Measurements from ENCODE around the gene NPLOC4.
A peak's percentile ranks its signal among the peaks of the same experiment; 100 is the strongest.

The NPLOC4 gene

DNA sequence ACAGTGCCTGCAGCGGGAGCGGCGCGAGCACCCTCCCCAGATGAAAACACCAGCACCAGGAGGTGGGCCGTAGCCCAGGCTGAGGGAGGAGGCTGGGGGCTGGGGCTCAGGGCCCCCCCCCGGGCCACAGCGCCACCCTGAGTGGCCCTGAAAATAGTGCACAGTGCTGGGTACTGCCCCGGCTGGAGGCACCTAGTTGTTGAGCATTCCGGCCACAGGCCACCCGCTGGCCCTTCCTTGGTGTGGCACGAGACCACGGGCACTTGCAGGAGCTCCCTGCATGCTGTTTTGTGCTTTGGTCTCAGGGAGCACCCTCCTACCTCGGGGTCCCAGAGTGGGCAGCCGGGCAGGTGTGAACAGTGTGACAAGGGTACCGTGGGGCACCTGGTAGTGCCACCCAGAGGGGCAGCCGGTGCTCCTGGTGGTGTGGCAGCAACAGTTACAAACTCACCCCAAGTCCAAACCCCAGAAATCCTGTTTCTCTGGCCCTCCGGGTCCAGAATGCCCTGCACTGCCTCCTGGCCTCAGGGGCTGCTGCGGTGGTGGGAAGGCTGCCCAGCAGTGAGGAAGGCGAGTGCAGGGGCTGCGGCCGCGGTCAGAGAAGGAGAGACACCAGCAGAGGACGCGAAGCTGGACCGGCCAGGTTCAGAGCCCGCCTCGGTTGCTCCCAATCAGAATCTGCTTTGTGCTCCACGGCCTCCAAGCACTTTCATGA is 96.8 kb downstream of the NPLOC4 start:
- no peak for TF ChIP-seq JUND (IDR thresholded peaks at IDR 0.05; ENCODE audit: low read depth)
- DNase-seq (ENCODE audit: low read depth in 1 of 2, low spot score in 1 of 2): no peak
- in situ Hi-C loops (cut with HindIII; ENCODE audit: low pct_unique_long_range_greater_than_20kb, low sequenced_read_pairs): no loop called here

DNA sequence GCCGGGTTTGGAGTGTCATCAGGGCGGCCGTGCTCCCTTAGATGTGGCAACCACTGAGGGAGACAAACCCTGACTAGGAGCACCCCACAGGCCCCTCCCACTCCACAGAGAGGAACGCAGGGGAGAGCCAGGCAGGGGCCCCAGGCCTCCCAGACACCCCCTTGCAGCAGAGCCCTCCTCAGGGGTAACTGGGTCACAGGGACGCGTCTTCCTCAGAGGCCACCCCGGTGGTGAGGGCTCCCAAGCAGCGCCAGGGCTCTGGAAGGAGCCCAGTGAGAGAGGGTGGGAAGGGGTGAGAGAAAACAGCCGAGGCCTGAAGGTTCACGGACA is 97.4 kb downstream of the NPLOC4 start:
- TF ChIP-seq JUND (IDR thresholded peaks at IDR 0.05; ENCODE audit: low read depth): no peak
- in situ Hi-C loops (cut with HindIII; ENCODE audit: low pct_unique_long_range_greater_than_20kb, low sequenced_read_pairs): no loop called here
- DNase-seq (ENCODE audit: low read depth in 1 of 2, low spot score in 1 of 2): no peak

DNA sequence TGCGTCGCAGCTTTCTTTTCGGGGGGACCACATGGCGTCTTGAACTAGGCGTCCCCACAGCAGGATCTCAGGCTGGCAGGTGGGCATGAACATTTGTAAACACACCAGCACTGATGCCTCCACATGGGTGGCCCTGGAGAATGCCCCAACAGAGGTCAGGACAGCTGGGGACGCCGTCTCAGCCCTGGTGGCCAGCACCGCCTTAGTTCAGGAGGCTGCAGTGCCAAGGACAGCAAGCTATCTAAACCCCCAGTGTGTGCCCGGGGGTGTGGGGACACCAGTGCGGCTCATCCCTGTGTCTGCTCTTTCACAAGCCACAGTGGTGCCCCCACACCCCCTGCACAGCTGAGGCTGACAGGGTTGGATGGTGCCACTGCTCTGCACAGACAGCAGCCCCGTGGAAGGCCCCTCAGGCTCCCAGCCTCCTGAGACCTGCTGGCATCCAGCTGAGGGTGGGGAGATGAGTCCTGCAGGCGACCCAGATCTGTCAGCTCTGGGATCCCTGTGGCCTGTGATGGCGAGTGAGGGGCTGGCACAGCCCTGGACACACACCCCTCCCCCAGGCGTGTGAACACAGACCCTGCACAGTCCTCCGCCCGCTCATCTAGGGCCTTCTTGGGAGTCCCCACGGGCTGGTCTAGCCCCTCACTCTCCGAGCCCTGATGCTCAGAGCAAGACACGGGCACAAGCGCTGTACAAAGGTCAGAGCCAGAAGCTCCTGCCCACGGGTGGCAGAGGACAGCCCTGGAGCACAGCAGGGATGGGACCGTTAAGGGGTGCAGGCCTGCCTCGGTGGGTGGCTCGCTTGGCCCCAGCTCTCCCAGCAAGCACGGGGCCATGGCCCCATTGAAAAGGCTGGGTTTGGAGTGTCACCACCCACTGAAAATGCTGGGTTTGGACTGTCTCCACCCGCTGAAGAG is 98.0 kb downstream of the NPLOC4 start:
- in situ Hi-C loops (cut with HindIII; ENCODE audit: low pct_unique_long_range_greater_than_20kb, low sequenced_read_pairs): no loop called here
- DNase-seq (ENCODE audit: low read depth in 1 of 2, low spot score in 1 of 2): no peak
- no peak for TF ChIP-seq JUND (IDR thresholded peaks at IDR 0.05; ENCODE audit: low read depth)

GRCh38 chr17:81537856-81538555 is 98.9 kb downstream of the NPLOC4 start:
- DNase-seq (ENCODE audit: low read depth in 1 of 2, low spot score in 1 of 2): no peak
- TF ChIP-seq JUND (IDR thresholded peaks at IDR 0.05; ENCODE audit: low read depth): no peak
- in situ Hi-C loops (cut with HindIII; ENCODE audit: low pct_unique_long_range_greater_than_20kb, low sequenced_read_pairs): no loop called here

GRCh38 chr17:81537343-81537855 is 99.5 kb downstream of the NPLOC4 start:
- in situ Hi-C loops (cut with HindIII; ENCODE audit: low pct_unique_long_range_greater_than_20kb, low sequenced_read_pairs): no loop called here
- TF ChIP-seq JUND (IDR thresholded peaks at IDR 0.05; ENCODE audit: low read depth): no peak
- DNase-seq (ENCODE audit: low read depth in 1 of 2, low spot score in 1 of 2): peak; percentile 53 to 64

- no peak for DNase-seq (ENCODE audit: low read depth in 1 of 2, low spot score in 1 of 2)
- TF ChIP-seq JUND (IDR thresholded peaks at IDR 0.05; ENCODE audit: low read depth): no peak
- in situ Hi-C loops (cut with HindIII; ENCODE audit: low pct_unique_long_range_greater_than_20kb, low sequenced_read_pairs): no loop called here
Measured at GRCh38 chr17:81536299-81537290, 100.3 kb downstream of the NPLOC4 start.

DNA sequence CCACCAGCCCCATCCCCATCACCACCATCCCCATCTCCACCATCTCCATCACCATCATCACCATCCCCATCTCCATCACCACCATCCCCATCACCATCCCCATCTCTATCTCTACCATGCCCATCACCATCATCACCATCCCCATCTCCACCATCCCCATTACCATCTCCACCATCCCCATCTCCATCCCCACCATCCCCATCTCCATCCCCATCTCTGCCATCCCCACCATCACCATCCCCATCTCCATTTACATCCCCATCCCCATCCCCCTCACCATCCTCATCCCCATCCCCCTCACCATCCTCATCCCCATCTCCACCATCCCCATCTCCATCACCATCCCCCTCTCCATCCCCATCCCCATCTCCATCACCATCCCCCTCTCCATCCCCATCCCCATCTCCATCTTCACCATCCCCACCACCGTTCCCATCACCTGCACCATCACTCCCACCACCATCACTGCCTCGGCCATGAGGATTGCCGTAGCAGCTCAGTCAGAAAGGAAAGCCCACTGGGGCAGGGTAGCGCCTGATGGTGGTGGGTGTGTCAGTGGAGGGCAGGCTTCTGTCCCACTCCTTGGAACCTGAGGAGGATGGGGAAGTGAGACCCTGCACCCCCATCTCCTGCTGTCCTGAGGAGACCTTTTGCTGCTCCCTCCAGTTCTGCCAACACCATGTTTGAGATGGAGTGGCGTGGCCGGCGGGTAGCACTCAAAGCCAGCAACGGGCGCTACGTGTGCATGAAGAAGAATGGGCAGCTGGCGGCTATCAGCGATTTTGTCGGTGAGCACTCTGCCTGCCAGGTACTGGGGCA is 101.2 kb downstream of the NPLOC4 start:
- TF ChIP-seq JUND (IDR thresholded peaks at IDR 0.05; ENCODE audit: low read depth): no peak
- no peak for DNase-seq (ENCODE audit: low read depth in 1 of 2, low spot score in 1 of 2)
- in situ Hi-C loops (cut with HindIII; ENCODE audit: low pct_unique_long_range_greater_than_20kb, low sequenced_read_pairs): no loop called here

- in situ Hi-C loops (cut with HindIII; ENCODE audit: low pct_unique_long_range_greater_than_20kb, low sequenced_read_pairs): no loop called here
- TF ChIP-seq JUND (IDR thresholded peaks at IDR 0.05; ENCODE audit: low read depth): no peak
- DNase-seq (ENCODE audit: low read depth in 1 of 2, low spot score in 1 of 2): no peak
Measured at GRCh38 chr17:81535007-81535328, 101.9 kb downstream of the NPLOC4 start.

DNA sequence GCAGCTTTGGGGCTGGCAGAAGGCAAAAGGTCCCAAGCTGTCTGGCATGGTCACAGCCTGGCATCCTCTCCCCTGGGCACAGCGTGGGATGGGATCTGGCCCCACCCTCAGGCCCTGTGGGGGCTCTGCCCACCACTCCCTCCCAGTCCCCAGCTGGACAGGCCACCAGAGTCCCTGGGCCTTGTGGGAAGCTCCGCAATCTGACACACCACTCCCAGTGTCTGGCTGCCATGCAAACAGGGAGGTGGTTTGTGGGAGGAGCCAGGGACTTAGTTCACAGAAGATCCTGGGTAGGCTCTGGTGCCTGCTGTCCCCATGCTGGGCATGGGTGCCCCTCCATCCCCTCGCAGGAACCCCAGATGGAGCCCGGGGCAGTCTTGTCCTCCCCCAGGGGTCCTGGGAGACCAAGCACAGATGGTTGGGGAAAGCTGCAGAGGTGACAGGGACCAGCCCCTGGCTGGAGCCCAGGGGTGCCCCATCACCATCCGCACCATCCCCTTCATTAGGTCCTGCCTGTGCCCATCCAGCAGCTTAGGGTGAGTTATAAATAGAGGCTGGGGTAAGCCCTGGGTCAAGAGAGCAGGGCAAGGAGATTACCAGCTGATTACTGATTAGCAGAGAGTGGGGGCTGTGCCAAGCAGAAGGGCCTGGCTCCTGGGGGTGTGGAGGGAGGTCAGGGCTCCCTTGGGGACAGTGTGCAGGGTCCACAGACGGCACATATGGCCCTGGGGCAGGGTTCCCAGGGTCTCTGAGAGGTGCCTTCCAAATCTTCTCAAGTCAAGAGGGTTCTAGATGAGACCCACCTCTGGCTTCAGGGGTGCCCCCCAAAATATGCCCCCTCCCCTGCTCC is 102.5 kb downstream of the NPLOC4 start:
- in situ Hi-C loops (cut with HindIII; ENCODE audit: low pct_unique_long_range_greater_than_20kb, low sequenced_read_pairs): no loop called here
- no peak for TF ChIP-seq JUND (IDR thresholded peaks at IDR 0.05; ENCODE audit: low read depth)
- peak in 1 of 2 experiments; percentile 42 for DNase-seq (ENCODE audit: low read depth in 1 of 2, low spot score in 1 of 2)

DNA sequence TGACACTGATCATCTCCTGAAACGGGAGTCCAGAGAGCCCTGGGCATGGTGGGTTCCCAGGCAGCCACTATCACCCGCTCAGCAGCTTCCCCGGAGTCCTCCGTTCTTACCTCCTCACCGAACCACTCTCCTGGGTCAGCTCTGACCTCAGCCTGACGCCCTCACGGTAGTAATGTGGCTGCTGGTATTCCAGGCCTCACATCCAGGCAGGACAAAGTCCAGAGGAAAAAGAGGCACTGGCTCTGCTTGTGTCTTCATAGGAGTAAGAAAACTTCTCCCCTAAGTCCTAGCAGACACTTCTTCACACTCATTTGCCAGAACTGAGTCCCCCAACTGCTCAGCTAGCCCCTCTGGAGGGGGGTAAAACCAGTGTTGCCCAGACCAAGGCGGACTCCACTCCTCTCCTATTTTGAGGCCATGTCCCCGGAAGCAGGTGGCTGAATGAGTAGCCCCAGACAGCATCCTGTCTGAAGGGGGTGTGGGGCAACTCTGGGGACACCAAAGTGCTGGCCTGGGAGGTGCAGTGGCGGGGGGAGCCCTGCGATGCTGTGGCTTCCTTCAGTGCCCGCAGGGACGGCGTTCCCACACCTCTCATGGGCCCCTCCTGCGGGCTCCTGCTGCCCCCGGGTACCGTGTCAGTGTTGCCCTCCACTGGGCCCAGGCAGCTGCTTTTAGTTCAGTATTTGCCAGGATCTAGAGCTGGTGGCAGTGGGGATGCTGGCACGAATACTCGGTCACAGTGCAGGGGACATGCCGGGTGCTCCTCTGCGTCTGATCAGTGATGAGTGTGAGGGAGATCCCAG is 103.4 kb downstream of the NPLOC4 start:
- in situ Hi-C loops (cut with HindIII; ENCODE audit: low pct_unique_long_range_greater_than_20kb, low sequenced_read_pairs): no loop called here
- no peak for TF ChIP-seq JUND (IDR thresholded peaks at IDR 0.05; ENCODE audit: low read depth)
- no peak for DNase-seq (ENCODE audit: low read depth in 1 of 2, low spot score in 1 of 2)
